ENCODE measurements around the gene ATP11B.
A peak's percentile ranks its signal among the peaks of the same experiment; 100 is the strongest.
"Not testable (repeated sequence)": the region's sequence is repeated elsewhere in the genome, so short reads cannot be mapped to it uniquely, and the experiment has no call there.

ATP11B gene

DNA sequence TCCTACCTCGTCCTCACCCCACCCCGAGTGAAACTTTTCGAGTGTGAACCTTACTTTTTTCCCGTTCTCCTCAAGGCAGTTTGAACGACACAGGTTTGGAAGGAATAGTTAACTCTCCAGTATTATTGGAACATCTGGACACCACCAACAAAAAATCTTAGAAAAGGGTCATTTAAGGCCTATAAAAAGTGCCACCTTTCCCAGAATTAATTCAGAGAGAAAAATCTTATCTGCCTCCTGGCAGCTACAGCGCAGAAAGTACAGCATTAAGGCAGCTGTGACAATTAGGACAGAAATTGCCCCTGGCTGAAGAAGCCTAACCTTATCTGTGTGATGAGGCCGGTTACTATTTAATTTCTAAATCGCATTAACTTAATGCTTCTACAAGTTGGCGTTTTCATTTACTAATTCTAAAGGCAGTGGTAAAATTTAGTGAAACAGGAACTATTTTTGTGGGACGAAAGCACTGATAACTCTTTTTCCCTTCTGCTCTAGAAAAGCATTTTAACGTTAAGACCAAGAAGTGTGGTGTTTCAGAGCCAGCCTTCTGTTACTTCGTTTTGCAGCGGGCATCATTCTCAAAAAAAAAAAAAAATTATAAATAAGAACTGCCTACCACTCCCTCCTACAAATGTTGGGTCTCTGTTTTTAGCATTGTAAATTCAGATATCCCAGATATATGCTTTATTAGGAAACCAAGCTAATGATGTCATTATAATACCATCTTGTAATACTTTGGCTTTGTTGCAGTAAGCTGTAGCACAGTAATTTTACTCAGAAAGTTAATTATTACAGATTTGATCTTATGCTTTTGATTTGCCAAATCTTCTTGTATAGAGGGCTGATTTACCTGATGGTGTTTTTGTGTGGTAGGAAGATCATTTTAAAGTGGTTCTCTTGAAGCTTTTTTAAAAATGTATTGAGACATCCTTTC lies 1.4 kb downstream of the ATP11B start:
- TF ChIP-seq, protein P1, sequence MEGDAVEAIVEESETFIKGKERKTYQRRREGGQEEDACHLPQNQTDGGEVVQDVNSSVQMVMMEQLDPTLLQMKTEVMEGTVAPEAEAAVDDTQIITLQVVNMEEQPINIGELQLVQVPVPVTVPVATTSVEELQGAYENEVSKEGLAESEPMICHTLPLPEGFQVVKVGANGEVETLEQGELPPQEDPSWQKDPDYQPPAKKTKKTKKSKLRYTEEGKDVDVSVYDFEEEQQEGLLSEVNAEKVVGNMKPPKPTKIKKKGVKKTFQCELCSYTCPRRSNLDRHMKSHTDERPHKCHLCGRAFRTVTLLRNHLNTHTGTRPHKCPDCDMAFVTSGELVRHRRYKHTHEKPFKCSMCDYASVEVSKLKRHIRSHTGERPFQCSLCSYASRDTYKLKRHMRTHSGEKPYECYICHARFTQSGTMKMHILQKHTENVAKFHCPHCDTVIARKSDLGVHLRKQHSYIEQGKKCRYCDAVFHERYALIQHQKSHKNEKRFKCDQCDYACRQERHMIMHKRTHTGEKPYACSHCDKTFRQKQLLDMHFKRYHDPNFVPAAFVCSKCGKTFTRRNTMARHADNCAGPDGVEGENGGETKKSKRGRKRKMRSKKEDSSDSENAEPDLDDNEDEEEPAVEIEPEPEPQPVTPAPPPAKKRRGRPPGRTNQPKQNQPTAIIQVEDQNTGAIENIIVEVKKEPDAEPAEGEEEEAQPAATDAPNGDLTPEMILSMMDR (conservative IDR thresholded peaks at IDR 0.05; ENCODE audit: low read length), result no peak
- DNase-seq (ENCODE audit: low read depth), result peak; percentile 14

DNA sequence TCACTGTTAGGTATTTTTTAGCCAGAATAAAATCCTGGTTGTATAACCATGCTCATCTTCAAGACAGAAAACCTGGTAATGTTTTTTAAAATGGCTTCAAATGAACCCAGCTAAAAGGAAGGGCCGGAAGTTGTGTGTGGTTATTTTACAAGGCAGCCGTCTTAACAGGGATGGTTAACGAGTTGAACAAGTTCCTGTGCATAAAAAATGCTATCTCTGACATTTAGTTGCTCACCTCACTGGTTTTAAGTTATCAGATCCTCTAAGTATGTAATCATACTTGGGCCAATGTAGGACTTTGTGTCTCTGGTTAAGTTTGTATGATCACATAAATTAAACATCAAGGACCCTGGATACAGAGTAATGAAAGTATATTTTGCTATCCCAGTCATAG lies 2.1 kb downstream of the ATP11B start:
- peak overlapping the region; percentile 94 for H3K4me3 ChIP-seq (ENCODE audit: low read length)
- TF ChIP-seq, protein P1 (conservative IDR thresholded peaks at IDR 0.05; ENCODE audit: low read length), result no peak
- DNase-seq (ENCODE audit: low read depth), result peak; percentile 17

More for the DNA sequence above, 1.4 kb downstream of the ATP11B start:
- H3K4me3 ChIP-seq (ENCODE audit: low read length), result peak overlapping the region; percentile 94

DNA sequence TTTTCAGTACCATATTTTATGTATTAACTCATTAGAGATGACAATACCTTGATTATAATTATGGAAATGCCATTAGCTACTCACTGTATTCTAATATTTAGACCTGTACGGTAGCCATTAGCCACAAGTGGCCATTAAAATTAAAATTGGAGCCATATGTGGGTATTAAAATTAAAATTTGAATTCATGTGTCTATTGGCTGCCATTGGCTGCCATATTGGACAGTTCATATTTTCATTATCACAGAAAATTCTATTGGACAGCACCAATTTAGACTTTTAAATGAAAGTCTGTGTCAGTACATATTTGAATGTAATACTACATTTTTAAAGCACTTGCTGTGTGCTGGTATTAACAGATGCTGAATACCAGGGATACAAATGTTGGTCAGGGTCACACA lies 3.0 kb downstream of the ATP11B start:
- no peak overlapping the region for H3K4me3 ChIP-seq (ENCODE audit: low read length)
- TF ChIP-seq, protein P1 (conservative IDR thresholded peaks at IDR 0.05; ENCODE audit: low read length), result no peak
- no peak for DNase-seq (ENCODE audit: low read depth)

DNA sequence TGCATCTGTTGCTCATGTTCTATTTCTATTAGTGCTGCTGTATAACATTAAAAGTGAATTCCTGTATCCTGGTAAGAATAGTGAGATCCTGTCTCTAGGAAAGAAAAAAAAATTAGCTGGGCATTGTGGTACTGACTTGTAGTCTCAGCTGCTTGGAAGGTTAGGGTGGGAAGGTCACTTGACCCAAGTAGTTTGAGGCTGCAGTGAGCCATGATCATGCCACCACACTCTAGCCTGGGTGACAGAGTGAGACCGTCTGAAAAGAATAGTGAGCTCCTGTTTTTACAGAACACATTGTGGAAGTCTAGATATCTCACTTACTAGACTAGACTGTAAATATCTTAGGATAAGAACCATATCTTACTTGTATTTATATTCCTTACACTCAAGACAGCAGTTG lies 4.6 kb downstream of the ATP11B start:
- no peak for DNase-seq (ENCODE audit: low read depth)
- TF ChIP-seq, protein P1 (conservative IDR thresholded peaks at IDR 0.05; ENCODE audit: low read length), result no peak

DNA sequence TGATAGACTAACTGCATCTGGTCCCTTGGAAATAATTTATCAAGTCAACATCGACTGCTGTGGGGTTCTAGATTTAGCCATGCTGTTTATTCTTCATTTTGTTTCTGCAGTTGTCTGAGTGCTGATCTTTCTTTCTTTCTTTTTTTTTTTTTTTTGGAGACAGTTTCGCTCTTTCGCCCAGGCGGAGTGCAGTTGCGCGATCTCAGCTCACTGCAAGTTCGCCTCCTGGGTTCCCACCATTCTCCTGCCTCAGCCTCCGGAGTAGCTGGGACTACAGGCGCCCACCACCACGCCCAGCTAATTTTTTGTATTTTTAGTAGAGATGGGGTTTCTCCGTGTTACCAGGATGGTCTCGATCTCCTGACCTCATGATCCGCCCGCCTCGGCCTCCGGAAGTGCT lies 5.8 kb downstream of the ATP11B start:
- DNase-seq (ENCODE audit: low read depth); H3K4me3 ChIP-seq (ENCODE audit: low read length): not testable (repeated sequence)

More for the DNA sequence above, 4.6 kb downstream of the ATP11B start:
- H3K4me3 ChIP-seq (ENCODE audit: low read length), result no peak overlapping the region

DNA sequence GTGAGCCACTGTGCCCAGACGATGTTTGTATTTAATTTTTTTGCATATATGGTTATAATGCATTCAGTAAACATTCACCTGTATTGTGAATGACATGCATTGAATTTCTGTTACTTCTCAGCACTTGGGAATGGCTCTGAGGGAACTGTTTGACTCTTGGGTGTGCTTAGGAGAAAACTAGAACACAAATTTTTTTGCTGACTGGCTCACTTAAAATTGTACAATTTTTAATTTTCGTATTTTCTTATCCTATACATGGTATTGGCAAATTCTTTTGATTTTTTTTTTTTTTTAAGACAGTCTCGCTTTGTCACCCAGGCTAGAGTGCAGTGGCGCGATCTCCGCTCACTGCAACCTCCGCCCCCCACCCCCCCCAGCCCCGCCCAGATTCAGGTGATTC lies 7.2 kb downstream of the ATP11B start:
- TF ChIP-seq, protein P1 (conservative IDR thresholded peaks at IDR 0.05; ENCODE audit: low read length), result no peak
- no peak overlapping the region for H3K4me3 ChIP-seq (ENCODE audit: low read length)

DNA sequence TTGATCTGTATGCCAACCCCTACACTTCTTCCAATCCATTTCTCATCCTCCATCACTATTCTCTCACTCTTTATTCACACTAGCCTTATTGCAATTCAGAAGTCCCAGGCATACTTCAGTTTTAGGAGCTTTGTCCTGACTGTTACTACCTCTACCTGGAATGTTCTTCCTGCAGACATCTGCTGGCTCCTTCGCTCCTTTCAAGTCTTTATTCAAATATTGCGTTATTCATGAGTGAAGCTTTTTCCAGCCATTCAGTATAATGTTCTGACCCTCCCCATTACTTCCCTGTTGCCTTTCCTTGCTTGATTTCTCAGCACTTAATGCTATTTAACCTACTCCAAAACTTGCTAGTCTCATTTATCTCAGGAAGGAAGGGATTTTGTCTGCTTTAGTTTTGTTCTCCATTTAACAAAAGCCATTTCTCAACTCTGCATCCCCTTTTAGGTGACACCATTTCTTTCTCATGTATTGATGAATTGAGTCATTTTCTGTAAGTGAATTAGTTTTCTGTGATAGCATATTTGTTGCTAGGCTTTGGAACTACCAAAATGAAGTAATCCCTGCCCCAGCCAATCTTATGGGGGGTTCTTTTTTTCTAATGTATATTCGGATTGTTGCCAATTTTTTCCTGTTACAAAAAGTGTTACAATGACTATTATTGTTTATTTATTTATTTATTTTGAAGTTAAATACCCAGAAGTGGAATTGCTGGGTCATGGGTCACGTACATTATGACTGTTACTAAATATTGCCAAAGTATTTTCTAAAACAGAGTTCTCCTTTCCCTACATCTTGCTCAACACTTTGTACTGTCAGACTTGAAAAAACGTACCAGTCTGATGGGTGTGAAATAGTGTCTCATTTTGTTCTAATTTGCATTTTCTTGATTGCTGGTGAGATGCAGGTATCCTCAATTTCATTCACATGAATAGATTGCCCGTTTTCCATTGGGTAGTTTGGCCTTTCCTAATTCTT lies 9.4 kb downstream of the ATP11B start:
- no peak overlapping the region for H3K4me3 ChIP-seq (ENCODE audit: low read length)
- TF ChIP-seq, protein P1 (conservative IDR thresholded peaks at IDR 0.05; ENCODE audit: low read length), result no peak

More for the DNA sequence above, 7.2 kb downstream of the ATP11B start:
- DNase-seq (ENCODE audit: low read depth), result no peak

More for the DNA sequence above, 9.4 kb downstream of the ATP11B start:
- DNase-seq (ENCODE audit: low read depth), result no peak
